HepG2 (cell line): ENCODE results near the gene GRIP2. TPM values are rescaled to one million over a fixed set of nuclear protein-coding genes. Genes with fewer than 3 reads are reported as not detected.

Experiments
- ATAC-seq: fragments of 200-7000 bp; cut with Tn5 transposase; 3 replicates; pipeline ENCODE4 v1.9.1; 2020; ENCODE audit warnings: mild to moderate bottlenecking, moderate library complexity
- Bru-seq: library from RNA; stranded (reverse); fragments of 400-500 nt; gene quantifications from one replicate; lab custom pipeline; 2021; lab: Mats Ljungman, UMichigan
- BruChase-seq, 2 experiments: library from RNA; stranded (reverse); fragments of 400-500 nt; gene quantifications; one replicate each; lab custom pipeline; 2021; lab: Mats Ljungman, UMichigan
- BruUV-seq: library from RNA; stranded (reverse); fragments of 400-500 nt; replicated peaks from 2 replicates; lab custom pipeline; 2021; lab: Mats Ljungman, UMichigan
- CTCF ChIA-PET: fragments of 300-600 bp; formaldehyde crosslinking; extraction: SDS; loops from one replicate; lab custom pipeline; 2021; ENCODE audit warnings: low total read pairs, inconsistent platforms, low intra/inter-chr PET ratio; lab: Yijun Ruan, JAX
- POLR2A ChIA-PET: fragments of 350-600 bp; sonication (Branson Sonifier 250); formaldehyde crosslinking; loops from one replicate; lab custom pipeline; 2020; ENCODE audit warnings: antibody characterized with exemption, inconsistent platforms; lab: Yijun Ruan, JAX
- DNase-seq: peaks from one replicate; pipeline ENCODE4 v3.0.0-alpha.2; 2015; ENCODE audit warnings: low spot score
- FAIRE-seq: peaks from 3 replicates; lab custom pipeline; 2011; peaks lifted over from hg19 to GRCh38; lab: Jason Lieb, UNC
- H2AFZ ChIP-seq: one replicate; pipeline ENCODE4 v1.6.1; 2011; ENCODE audit warnings: low read length, inconsistent platforms
- H3K27ac ChIP-seq: fragments of 300-600 bp; 3 replicates; pipeline ENCODE4 v1.8.0; 2011; ENCODE audit warnings: mixed run types, mild to moderate bottlenecking, mixed read lengths, low read length, inconsistent platforms; ENCODE audit not compliant: insufficient read depth; ENCODE audit errors: extremely low read length
- H3K27me3 ChIP-seq, 2 experiments: fragments of 200-600 bp in 1 of 2; 2 replicates in 1 of 2; 3 replicates in 1 of 2; pipeline versions ENCODE4 v1.6.0 to v1.8.0; 2011; ENCODE audit warnings: low read length in 2 of 2, mild to moderate bottlenecking in 2 of 2, moderate library complexity in 2 of 2, inconsistent platforms in 1 of 2; ENCODE audit not compliant: insufficient read depth in 2 of 2, control insufficient read depth in 1 of 2
- H3K36me3 ChIP-seq, 2 experiments: fragments of 200-600 bp in 1 of 2; replicated peaks in 1 of 2; 2 replicates in 1 of 2; 3 replicates in 1 of 2; pipeline versions ENCODE4 v1.5.1 to v1.8.0; 2011; ENCODE audit warnings: low read length in 2 of 2, inconsistent platforms in 1 of 2; ENCODE audit not compliant: insufficient read depth in 2 of 2, control insufficient read depth in 1 of 2
- H3K4me1 ChIP-seq: 2 replicates; pipeline ENCODE4 v1.5.1; 2012; ENCODE audit warnings: low read length, inconsistent platforms; ENCODE audit not compliant: insufficient read depth
- H3K4me2 ChIP-seq: 2 replicates; pipeline ENCODE4 v1.6.0; 2011; ENCODE audit warnings: low read depth, low read length, inconsistent platforms
- H3K4me3 ChIP-seq, 3 experiments: fragments of 200-600 bp in 1 of 3; sonication (generic), shearing (Covaris generic) in 1 of 3; replicated peaks in 1 of 3; 2 replicates each; pipeline ENCODE4 v1.5.1; 2011 to 2016; ENCODE audit warnings: low read length in 3 of 3, inconsistent platforms in 2 of 3, low read depth in 2 of 3, mild to moderate bottlenecking in 2 of 3, control low read depth in 1 of 3, mixed read lengths in 1 of 3; ENCODE audit not compliant: insufficient read depth in 1 of 3
- H3K79me2 ChIP-seq: one replicate; pipeline ENCODE4 v1.6.1; 2011; ENCODE audit warnings: low read length, inconsistent platforms; ENCODE audit not compliant: insufficient read depth
- H3K9ac ChIP-seq: 2 replicates; pipeline ENCODE4 v1.6.0; 2011; ENCODE audit warnings: mild to moderate bottlenecking, low read depth, low read length, inconsistent platforms; ENCODE audit not compliant: insufficient read depth
- H3K9me3 ChIP-seq: 2 replicates; pipeline ENCODE4 v1.5.1; 2012; ENCODE audit warnings: mild to moderate bottlenecking, low read length
- H4K20me1 ChIP-seq: 2 replicates; pipeline ENCODE4 v1.6.0; 2011; ENCODE audit warnings: inconsistent platforms, mild to moderate bottlenecking, low read length, moderate library complexity; ENCODE audit not compliant: insufficient read depth
- DNMT1 ChIP-seq: sonication (generic); formaldehyde crosslinking; IDR thresholded peaks from 2 replicates; pipeline ENCODE4 v1.5.1; 2020; ENCODE audit warnings: mild to moderate bottlenecking, missing genetic modification reagents
- E2F2 ChIP-seq: sonication (generic); formaldehyde crosslinking; IDR thresholded peaks from 2 replicates; pipeline ENCODE4 v1.4.0; 2020; ENCODE audit warnings: missing genetic modification reagents, borderline replicate concordance
- FOXK1 ChIP-seq: sonication (generic); formaldehyde crosslinking; IDR thresholded peaks from 2 replicates; pipeline ENCODE4 v1.4.0; 2020; ENCODE audit warnings: low read depth, missing genetic modification reagents, borderline replicate concordance
- GTF3A ChIP-seq: sonication (generic); formaldehyde crosslinking; conservative IDR thresholded peaks from 2 replicates; pipeline ENCODE4 v1.4.0; 2020; ENCODE audit warnings: mild to moderate bottlenecking, missing genetic modification reagents
- ISL2 ChIP-seq: sonication (generic); formaldehyde crosslinking; IDR thresholded peaks from 2 replicates; pipeline ENCODE4 v1.5.0; 2020; ENCODE audit warnings: missing genetic modification reagents
- KLF12 ChIP-seq: sonication (generic); formaldehyde crosslinking; IDR thresholded peaks from 2 replicates; pipeline ENCODE4 v1.4.0; 2020; ENCODE audit warnings: missing genetic modification reagents, borderline replicate concordance
- NCOA5 ChIP-seq: sonication (generic); formaldehyde crosslinking; IDR thresholded peaks from 2 replicates; pipeline ENCODE4 v1.4.0; 2020; ENCODE audit warnings: missing genetic modification reagents
- ZBTB3 ChIP-seq: sonication (generic); formaldehyde crosslinking; IDR thresholded peaks from 2 replicates; pipeline ENCODE4 v1.4.0; 2020; ENCODE audit warnings: low read depth, mild to moderate bottlenecking, moderate library complexity, missing genetic modification reagents, borderline replicate concordance
- ZNF124 ChIP-seq: sonication (generic); formaldehyde crosslinking; IDR thresholded peaks from 2 replicates; pipeline ENCODE4 v1.4.0; 2020; ENCODE audit warnings: missing genetic modification reagents
- ZNF230 ChIP-seq: sonication (generic); formaldehyde crosslinking; IDR thresholded peaks from 2 replicates; pipeline ENCODE4 v1.4.0; 2020; ENCODE audit warnings: mild to moderate bottlenecking, missing genetic modification reagents
- ZNF766 ChIP-seq: sonication (generic); formaldehyde crosslinking; IDR thresholded peaks from 2 replicates; pipeline ENCODE4 v1.5.0; 2020; ENCODE audit warnings: missing genetic modification reagents, borderline replicate concordance
- WGBS: methylation state at CpG from one replicate; pipeline ENCODE4 v1.1.6; 2017; ENCODE audit warnings: low lambda C conversion rate; 5-methylcytosine and 5-hydroxymethylcytosine counted together
- in situ Hi-C: cut with HindIII; loops from 2 replicates; pipeline ENCODE4 v1.10.0; 2017; ENCODE audit warnings: low pct_unique_long_range_greater_than_20kb; ENCODE audit not compliant: extremely low pct_ligation_motif_present
- intact Hi-C: fragments of 100-400 bp; cut with micrococcal nuclease; formaldehyde crosslinking; loops from one replicate; pipeline ENCODE4 v1.10.0; 2022; ENCODE audit not compliant: unreplicated experiment
- long read RNA-seq, 2 experiments: library from RNA in 1 of 2; library from polyadenylated mRNA in 1 of 2; stranded (forward) in 1 of 2; unstranded in 1 of 2; transcript quantifications; one replicate each; pipeline ENCODE4 v2.0.0, GENCODE V29; 2019 to 2022
- polyA minus RNA-seq, 3 experiments: library from RNA; depleted of rRNA, polyadenylated mRNA; stranded (reverse); fragments of >200 nt; gene quantifications; 2 replicates each; pipeline ENCODE4 v1.2.3, GENCODE V29; 2011; ENCODE audit warnings: low replicate concordance in 1 of 3
- polyA plus RNA-seq, 8 experiments: library from polyadenylated mRNA; depleted of rRNA in 3 of 8; stranded (reverse) in 7 of 8; unstranded in 1 of 8; fragments of >200 nt; fragmentation: Illumina TruSeq in 4 of 8; extraction: Trizol in 4 of 8; gene quantifications; 2 replicates each; pipeline versions ENCODE4 v1.2.1 to v1.2.3, GENCODE V29; 2011 to 2016; ENCODE audit warnings: low read depth in 4 of 8, missing spikeins in 1 of 8, mixed read lengths in 1 of 8; ENCODE audit not compliant: insufficient read depth in 1 of 8
- total RNA-seq, 5 experiments: library from RNA; depleted of rRNA; stranded (reverse); fragments of >200 nt; fragmentation: Illumina TruSeq; extraction: Trizol; gene quantifications; 2 replicates each; pipeline ENCODE4 v1.2.3, GENCODE V29; 2016; ENCODE audit warnings: low read depth in 1 of 5

The GRIP2 gene
- total RNA-seq (2016; rRNA removed; fragmentation: Illumina TruSeq; extraction: Trizol) (0.08 and 0.24 TPM in 2 replicates), polyA plus RNA-seq (2011; rRNA removed) (0.11 and 0.14 TPM in 2 replicates), polyA minus RNA-seq (2011; rRNA and poly(A)+ RNA removed; ENCODE audit: low replicate concordance) (0.04 and 0.58 TPM in 2 replicates), Bru-seq, nascent RNA (percentile 12 among the genes with signal in this experiment), BruChase-seq, experiment 1, labeled RNA remaining after a 6-hour chase (percentile 13 among the genes with signal in this experiment), BruChase-seq, experiment 2, labeled RNA remaining after a 2-hour chase (percentile 10 among the genes with signal in this experiment)
- 0.09 and 0.10 TPM in 2 replicates for total RNA-seq (2016; cell fraction: cytosol; rRNA removed; fragmentation: Illumina TruSeq; extraction: Trizol; ENCODE audit: low read depth)
- total RNA-seq (2016; cell fraction: insoluble cytoplasmic fraction; rRNA removed; fragmentation: Illumina TruSeq; extraction: Trizol) = 0.26 TPM in 1 of 2 replicates, not detected in the other
- 0.09 and 0.55 TPM in 2 replicates for total RNA-seq (2016; cell fraction: membrane; rRNA removed; fragmentation: Illumina TruSeq; extraction: Trizol)
- total RNA-seq (2016; cell fraction: nucleus; rRNA removed; fragmentation: Illumina TruSeq; extraction: Trizol) = 0.25 and 0.53 TPM in 2 replicates
- polyA plus RNA-seq (2011; cell fraction: cytosol; rRNA removed) = 0.01 and 0.03 TPM in 2 replicates
- polyA plus RNA-seq (2011; cell fraction: nucleus; rRNA removed) = 0.36 and 0.40 TPM in 2 replicates
- polyA plus RNA-seq (2012) = 0.12 TPM in 2 replicates
- 0.02 and 0.08 TPM in 2 replicates for polyA plus RNA-seq (2016; cell fraction: cytosol; fragmentation: Illumina TruSeq; extraction: Trizol; ENCODE audit: low read depth)
- not detected in 2 replicates for polyA plus RNA-seq (2016; cell fraction: insoluble cytoplasmic fraction; fragmentation: Illumina TruSeq; extraction: Trizol; ENCODE audit: low read depth)
- polyA plus RNA-seq (2016; cell fraction: membrane; fragmentation: Illumina TruSeq; extraction: Trizol; ENCODE audit: low read depth) = 0.14 and 0.16 TPM in 2 replicates
- polyA plus RNA-seq (2016; cell fraction: nucleus; fragmentation: Illumina TruSeq; extraction: Trizol; ENCODE audit: insufficient read depth, low read depth) = 0.56 and 0.57 TPM in 2 replicates
- not detected in 2 replicates for polyA minus RNA-seq (2011; cell fraction: cytosol; rRNA and poly(A)+ RNA removed)
- 0.12 and 0.26 TPM in 2 replicates for polyA minus RNA-seq (2011; cell fraction: nucleus; rRNA and poly(A)+ RNA removed)
- long read RNA-seq, experiment 1 = 0 reads
- long read RNA-seq, experiment 2, partial matches to known transcripts = 0 of 1 reads
- long read RNA-seq, experiment 2, other reads (novel, unspliced or antisense) = 1 of 1 reads

- Histone ChIP-seq H3K9me3 (no peaks in the 10 kb centered on the region), H3K4me2 (no peak within 1 kb of the TSS), H3K9ac (no peak within 1 kb of the TSS), H3K4me1 (no peaks in the 10 kb centered on the region), H3K27me3 (peaks cover 8 to 21% of the 10 kb centered on the region in 2 experiments; a peak in 3 of 5 replicates), H4K20me1 (no peaks in the 10 kb centered on the region), H3K79me2 (no peaks in the 10 kb centered on the region), H3K4me3 (no peak within 1 kb of the TSS), H2AFZ (no peak within 1 kb of the TSS), H3K36me3 (no peaks in the 10 kb centered on the region), H3K27ac (no peak within 1 kb of the TSS)
- FAIRE-seq (no peak), ATAC-seq (no peak; the same call in 2 of the 3 replicates), DNase-seq (no peak)
- in situ Hi-C loops = no loop called here
- POLR2A ChIA-PET = no interaction called here
- no peak for TF ChIP-seq ZNF766
- no peak for TF ChIP-seq GTF3A
- TF ChIP-seq NCOA5 (CRISPR knock-in tag) = no peak
- TF ChIP-seq ZNF230 (CRISPR knock-in tag) = no peak
- no peak for TF ChIP-seq E2F2
- TF ChIP-seq ZBTB3 (CRISPR knock-in tag) = no peak
- no peak for TF ChIP-seq KLF12 (CRISPR knock-in tag)
- no peak for TF ChIP-seq FOXK1
- TF ChIP-seq ZNF124 (CRISPR knock-in tag) = no peak
- no peak for TF ChIP-seq ISL2
- TF ChIP-seq DNMT1 (CRISPR knock-in tag) = no peak
- no TSS peak for BruUV-seq
- 0% methylated on average over 1 of the region's 14 CpGs for WGBS
- CTCF ChIA-PET = no interaction called here
- intact Hi-C loops = no loop called here
Observed at GRCh38 chr3:14539742-14540491, at the start of gene GRIP2. Gene GRIP2 (minus strand): TSS chr3:14540342. CDS start chr3:14540308, 34 bp downstream.
